NCI-H226 (cell line): ENCODE results near the gene GPC2.
"Not testable (repeated sequence)": the region's sequence is repeated elsewhere in the genome, so short reads cannot be mapped to it uniquely, and the experiment has no call there.

Experiments
- DNase-seq: peaks from one replicate; pipeline ENCODE4 v3.0.0-alpha.2; 2015

The GPC2 gene, protein sequence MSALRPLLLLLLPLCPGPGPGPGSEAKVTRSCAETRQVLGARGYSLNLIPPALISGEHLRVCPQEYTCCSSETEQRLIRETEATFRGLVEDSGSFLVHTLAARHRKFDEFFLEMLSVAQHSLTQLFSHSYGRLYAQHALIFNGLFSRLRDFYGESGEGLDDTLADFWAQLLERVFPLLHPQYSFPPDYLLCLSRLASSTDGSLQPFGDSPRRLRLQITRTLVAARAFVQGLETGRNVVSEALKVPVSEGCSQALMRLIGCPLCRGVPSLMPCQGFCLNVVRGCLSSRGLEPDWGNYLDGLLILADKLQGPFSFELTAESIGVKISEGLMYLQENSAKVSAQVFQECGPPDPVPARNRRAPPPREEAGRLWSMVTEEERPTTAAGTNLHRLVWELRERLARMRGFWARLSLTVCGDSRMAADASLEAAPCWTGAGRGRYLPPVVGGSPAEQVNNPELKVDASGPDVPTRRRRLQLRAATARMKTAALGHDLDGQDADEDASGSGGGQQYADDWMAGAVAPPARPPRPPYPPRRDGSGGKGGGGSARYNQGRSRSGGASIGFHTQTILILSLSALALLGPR

DNA sequence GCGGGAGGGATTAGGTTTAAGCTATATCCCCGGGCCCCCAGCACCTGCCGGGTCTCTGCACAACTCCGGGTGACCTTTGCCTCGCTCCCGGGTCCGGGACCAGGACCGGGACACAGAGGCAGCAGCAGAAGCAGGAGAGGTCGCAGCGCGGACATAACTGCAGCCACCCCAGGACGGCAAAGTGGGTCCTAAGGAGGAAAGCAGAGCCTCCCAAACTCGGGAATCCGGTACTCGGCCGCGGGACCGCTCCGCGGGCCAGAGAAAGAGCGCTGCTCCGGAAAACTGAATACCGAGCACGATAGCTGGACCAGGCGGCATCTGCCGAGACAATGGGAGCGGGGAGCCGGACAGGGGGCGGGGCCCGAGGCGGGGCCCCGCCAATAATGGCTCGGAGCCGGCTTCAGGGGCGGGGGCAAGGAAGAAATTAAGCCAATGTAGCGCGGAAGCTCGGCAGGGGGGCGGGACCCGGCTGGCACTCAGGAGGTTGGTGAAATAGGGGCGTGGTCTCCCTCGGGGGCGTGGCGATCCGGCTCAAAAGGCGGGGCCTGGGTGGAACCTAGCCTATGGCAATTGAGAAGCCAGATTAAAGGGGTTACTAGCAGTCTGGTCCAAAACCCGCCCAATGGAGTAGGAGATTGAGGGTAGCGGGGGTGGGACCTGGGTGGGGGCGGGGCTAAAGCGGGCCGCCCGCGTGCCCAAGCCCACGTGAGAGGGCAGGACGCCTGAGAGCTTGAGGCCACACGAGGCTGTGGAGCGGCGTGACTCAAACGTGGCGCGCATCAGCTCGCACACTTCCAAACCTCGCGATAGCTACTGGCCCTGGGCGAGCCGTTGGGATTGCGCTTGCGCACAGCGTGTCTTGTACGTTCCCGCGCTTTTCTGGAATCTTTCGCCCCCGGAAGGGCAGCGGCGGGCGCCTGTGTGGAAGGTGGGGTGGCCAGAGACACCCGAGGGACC, at the start of gene GPC2, which contains the start of gene STAG3:
Gene GPC2, minus strand, starts transcription at position 337 of the 957 bp plus-strand sequence. Its CDS starts 182 bp downstream, at position 155.
Gene STAG3, plus strand, starts transcription at position 874 of the 957 bp plus-strand sequence. CDS start 2,639 bp downstream, outside the sequence.
- peak; percentile 88 for DNase-seq

DNA sequence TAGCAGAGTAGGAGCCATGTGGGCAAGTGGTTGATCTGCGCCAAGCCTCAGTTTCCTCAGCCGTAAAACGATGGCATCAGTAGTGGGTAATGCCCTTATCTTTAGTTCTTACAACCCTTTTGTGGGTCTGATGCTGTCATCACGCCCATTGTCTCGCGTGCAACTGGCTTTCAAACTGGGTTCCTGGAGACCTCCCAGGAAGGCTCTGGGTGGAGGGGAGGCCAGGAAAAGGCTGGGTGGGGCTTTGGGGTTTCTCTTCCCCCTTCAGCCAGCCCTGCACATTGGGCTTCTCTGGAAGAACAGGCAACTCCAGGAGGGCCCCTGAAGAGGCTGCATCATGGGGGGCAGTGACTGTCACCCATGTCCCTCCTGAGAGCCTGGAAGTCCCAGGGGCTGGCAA, 47.7 kb upstream of the GPC2 start:
- not testable (repeated sequence) for DNase-seq

DNA sequence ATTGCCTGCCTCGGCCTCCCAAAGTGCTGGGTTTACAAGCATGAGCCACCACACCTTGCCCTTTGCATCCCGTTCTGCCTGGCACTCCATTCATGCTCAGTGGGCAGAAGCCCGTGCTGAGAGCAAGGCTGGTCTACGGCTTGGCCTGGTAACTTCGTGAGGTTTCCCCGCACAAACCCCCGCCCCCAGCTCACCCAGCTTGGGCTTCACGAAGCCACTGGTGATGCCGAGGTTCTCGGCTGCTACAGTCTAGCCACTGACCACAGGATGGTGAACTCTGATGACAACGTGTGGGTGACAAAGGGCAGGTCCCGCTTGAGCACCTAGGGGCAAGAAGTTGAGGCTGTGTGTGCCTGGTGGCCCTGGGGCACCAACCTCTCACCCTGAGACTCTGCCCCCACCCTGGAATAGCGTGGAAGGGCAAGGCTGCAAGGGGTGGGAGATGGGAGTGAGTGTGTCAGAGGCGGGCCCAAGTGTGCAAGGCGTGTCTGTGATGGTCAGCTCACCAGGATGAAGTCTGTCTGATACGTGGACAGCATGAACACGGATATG, 46.3 kb upstream of the GPC2 start:
- not testable (repeated sequence) for DNase-seq

DNA sequence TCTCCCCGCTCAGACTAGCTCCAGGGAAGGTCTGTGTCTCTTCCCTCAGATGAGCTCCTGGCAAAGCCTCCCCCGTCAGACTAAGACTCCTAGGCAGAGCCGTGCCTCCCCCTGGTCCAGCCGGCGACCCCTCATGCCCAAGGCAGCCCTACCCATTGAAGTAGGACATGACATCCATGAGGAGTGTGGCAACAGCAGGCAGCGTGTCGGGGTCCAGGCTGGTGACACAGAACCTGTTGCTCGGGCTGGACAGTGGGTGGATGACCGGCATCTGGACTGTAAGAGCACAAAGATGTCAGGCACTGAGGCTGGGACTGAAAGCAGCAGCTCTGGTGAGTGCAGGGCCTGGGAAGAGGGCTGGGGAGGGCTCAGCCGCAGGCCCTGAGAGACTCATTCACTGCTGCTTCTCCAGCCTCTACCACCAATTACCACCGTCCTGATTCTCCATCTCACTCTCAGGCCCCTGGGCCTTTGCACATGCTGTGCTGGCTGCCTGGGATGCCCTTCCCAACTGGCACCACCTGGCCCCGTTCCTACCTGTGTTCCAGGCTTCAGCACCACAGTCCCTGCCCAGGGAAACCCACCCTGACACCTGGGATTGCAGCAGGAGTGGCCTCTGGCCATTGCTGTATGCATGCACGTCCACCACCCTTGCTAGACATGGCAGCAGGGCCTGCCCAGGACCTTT, 45.4 kb upstream of the GPC2 start:
- DNase-seq = no peak

DNA sequence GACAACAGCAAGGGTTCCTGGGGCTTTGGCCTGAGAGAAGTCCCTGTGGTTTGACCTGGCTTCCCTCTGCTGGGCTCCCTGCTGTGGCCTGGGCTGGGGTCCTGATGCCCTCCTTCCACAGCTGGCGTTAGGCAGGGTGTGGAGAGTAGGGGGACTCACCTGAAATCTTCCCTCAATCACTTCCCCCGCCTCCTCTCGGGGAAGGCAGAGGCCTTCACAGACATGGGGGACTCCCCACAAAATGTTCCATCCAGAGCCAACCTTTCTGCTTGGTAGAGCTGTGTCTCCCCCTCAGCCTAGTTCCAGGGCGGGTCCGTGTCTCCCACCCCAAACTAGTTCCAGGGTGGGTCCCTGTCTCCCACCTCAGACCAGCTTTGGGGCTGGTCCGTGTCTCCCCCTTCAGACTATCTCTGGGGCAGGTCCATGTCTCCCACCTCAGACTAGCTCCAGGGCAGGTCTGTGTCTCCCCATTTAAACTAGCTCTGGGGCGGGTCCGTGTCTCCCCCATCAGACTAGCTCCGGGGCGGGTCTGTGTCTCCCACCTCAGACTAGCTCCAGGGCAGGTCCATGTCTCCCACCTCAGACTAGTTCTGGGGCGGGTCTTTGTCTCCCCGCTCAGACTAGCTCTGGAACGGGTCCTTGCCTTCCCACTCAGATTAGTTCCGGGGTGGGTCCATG, 44.7 kb upstream of the GPC2 start:
- no peak for DNase-seq

DNA sequence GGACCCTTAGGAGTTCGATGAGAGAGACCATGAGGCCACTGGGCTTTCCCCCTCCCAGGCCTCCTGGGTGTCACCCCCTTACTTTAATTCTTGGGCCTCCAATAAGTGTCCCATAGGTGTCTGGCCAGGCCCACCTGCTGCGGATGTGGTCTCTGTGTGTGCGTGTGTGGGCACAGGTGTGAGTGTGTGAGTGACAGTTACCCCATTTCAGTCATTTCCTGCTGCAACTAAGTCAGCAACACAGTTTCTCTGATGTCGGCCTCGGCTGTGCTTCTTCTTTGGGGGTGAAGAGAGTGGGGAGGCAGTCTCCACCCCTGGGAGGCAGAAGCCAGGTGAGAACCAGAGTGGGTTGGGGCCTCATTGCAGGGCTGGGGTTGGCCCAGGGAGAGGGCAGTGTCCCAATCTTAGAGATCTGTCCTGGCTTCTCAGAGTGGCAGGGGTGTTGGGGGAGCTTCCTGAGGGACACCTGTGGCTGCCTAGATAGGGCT, 44.1 kb upstream of the GPC2 start:
- DNase-seq = no peak

DNA sequence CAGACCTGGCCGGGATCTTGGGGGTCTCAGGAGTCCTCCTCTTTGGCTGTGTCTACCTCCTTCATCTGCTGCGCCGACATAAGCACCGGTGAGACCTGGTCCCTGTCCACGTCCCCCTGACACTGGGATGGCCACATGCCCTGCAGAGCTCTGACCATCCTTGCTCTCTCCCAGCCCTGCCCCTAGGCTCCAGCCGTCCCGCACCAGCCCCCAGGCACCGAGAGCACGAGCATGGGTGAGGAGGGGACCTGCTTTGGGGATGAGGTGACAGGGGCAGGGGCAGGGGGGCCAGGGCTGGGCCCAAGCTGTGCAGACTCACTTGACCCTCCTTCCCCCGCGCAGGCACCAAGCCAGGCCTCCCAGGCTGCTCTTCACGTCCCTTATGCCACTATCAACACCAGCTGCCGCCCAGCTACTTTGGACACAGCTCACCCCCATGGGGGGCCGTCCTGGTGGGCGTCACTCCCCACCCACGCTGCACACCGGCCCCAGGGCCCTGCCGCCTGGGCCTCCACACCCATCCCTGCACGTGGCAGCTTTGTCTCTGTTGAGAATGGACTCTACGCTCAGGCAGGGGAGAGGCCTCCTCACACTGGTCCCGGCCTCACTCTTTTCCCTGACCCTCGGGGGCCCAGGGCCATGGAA, 43.5 kb upstream of the GPC2 start:
- no peak for DNase-seq

DNA sequence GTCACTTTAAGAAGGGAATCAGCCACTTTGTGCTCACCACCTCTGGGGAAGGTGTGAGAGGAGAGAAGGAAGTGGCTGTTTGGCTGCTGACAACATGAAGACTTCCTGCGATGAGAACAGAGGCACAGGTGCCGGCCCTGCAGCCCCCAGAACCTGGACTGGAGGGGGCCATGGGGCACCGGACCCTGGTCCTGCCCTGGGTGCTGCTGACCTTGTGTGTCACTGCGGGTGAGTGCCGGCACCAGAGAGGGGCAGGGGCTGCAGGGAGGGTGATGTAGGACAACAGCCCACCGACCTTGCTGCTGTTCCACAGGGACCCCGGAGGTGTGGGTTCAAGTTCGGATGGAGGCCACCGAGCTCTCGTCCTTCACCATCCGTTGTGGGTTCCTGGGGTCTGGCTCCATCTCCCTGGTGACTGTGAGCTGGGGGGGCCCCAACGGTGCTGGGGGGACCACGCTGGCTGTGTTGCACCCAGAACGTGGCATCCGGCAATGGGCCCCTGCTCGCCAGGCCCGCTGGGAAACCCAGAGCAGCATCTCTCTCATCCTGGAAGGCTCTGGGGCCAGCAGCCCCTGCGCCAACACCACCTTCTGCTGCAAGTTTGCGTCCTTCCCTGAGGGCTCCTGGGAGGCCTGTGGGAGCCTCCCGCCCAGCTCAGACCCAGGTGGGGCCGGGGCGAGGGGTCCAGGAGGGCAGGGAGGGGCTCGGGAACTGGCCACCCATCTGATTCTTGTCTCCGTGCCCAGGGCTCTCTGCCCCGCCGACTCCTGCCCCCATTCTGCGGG, 42.8 kb upstream of the GPC2 start, which contains the start of gene PVRIG:
Gene PVRIG, plus strand, starts transcription at position 149 of the 785 bp plus-strand sequence. Its CDS starts 22 bp downstream, at position 171.
- DNase-seq = not testable (repeated sequence)

DNA sequence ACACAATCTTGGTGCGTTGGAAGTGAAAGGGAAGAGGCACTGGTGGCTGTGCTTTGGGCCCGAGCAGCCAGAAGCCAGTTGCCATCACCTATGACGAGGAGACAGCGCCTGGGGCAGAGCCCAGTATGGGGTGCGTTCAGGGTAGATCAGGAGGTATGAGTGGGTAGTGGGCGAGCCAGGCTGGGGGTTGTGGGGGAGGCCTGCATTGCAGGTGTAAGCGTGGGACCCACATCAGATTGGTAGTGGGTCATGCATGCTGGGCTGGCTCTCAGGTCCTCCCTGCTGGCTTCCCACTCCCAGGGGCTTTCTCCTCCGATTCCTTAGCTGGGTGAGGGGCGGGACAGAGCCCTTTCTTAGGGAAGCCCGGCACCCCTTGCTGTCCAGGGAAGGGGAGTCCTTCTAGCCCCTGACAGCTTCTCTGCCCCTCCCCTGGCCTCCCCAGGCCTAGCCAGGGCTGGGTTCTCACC, 42.1 kb upstream of the GPC2 start:
- DNase-seq = no peak

DNA sequence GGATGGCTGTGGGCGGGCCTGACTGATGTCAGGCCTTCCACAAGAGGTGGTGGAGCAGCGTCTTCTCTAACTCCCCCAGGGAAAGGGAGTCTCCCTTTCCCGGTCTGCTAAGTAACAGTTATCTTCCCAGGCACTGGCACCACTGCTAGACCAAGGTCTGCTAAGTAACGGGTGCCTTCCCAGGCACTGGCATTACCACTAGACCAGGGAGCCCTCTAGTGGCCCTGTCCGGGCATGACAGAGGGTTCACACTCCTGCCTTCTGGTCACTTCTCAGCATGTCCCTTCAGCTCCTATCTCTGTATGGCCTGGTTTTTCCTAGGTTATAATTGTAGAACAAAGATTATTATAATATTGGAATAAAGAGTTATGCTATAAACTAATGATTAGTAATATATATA, 40.8 kb upstream of the GPC2 start:
- DNase-seq = not testable (repeated sequence)

DNA sequence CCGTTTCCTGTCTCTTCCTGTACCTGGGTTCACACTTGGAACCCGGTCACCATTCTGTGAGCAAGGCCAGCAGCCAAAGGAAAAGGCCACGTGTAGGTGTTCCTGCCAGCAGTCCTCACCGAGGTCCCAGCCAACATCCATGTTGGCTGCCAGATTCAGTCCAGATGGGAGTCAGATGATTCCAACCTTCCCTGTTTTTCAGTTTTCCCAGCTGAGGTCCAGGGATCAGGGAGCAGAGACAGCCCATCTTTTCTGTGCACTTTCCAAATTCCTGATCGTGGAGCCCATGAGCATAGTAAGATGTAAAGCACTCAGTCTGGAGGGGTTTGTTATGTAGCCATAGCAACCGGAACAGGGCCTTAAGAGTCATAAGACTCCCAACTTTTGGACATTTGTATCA, 38.7 kb upstream of the GPC2 start:
- no peak for DNase-seq

DNA sequence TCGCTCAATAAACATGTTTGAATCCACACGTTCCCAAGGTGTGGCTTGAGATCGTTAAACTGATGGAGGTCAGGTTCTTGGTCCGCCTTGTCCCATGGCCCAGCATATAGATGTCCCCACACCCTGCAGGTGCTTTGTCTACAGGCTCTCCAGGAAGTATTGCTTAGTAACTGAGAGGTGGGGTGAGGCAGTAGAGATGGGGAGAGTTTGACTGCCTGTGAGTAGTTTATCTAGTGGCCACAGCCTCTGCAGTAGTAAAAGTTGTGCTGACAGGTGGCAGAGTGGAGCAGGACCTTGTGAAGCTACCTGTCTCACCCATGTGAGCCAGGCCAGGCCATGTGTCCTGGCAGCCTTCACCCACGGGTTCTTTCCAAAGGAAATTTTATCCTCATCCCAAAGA, 37.2 kb upstream of the GPC2 start:
- not testable (repeated sequence) for DNase-seq

DNA sequence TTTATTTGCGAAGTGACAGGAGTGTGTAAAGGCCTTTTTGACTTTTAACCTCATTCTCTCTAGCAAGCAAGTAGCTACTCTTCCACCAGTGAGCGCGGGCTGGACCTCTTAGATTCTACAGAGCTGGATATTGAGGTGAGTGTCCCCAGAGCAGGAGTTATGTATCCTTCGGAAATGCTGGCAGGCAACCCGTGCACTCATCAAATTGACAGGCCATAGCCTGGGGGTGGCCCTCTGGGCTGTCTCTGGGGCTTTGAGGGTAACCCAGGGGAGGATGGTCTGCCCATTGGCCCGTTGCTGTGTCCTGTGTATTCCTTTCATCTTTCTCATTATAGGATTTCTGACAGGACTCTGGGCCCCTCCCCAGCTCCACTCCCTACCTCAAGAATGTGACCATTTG, 36.5 kb upstream of the GPC2 start:
- DNase-seq = no peak

DNA sequence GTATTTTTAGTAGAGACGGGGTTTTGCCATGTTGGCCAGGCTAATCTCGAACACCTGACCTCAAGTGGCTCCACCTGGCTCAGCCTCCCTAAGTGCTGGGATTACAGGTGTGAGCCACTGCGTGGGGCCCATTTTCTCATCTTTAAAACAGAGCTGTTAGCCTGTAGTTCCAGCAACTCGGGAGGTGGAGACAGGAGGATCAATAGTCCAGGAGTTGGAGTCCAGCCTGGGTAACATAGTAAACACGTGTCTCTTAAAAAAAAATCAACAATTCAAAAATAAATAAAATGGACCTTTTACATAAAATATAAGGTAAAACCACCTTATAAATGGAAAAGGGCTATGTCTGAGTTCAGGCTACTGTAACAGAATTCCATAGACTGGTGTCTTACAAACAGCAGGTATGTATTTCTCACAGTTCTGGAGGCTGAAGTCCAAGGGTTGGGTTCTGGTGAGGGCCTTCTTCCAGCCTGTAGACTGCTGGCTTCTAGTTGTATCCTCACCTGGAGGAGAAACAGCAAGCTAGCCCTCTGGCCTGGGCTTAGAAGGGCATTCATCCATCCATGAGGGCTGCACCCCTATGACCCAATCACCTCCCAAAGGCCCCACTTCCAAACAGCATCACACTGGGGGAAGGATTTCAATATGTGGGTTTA, 35.6 kb upstream of the GPC2 start:
- DNase-seq = no peak

DNA sequence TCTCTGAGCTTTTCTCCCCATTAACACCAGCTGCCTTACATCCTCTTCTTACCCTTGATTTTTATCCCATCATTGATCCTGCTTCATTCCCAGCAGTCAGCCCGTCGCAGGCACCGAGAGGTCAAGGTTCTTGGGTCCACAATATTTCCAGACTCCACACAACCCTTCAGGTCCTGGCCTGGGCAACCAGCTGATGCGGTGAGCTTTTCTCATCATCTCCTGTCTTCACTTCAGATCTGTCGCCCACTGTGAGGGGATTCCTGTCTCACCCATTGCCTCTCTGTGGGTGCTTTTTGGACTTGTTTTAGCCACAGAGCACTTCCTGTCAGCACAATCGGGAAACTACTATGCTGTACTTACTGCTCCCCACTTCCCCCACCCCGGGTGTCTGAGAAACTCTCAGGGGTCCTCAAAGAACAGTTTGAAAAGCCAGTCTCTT, 34.2 kb upstream of the GPC2 start:
- no peak for DNase-seq

DNA sequence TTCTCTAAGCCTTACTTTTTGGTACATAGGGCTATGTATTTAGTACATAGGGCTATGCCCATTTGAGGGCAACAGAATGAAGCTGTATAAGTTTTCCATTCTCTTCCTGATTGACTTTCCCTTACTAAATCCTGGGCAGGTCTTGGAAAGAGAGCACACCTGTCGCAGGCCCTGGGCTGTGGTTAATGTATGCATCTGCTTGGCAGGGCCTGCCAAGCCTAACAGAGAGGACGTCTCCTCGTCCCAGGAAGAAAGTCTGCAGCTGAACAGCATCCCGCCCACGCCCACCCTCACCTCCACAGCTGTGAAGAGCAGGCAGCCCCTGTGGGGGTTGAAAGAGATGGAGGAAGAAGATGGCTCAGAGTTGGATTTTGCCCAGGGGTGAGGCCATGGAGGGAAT, 33.6 kb upstream of the GPC2 start:
- no peak for DNase-seq

DNA sequence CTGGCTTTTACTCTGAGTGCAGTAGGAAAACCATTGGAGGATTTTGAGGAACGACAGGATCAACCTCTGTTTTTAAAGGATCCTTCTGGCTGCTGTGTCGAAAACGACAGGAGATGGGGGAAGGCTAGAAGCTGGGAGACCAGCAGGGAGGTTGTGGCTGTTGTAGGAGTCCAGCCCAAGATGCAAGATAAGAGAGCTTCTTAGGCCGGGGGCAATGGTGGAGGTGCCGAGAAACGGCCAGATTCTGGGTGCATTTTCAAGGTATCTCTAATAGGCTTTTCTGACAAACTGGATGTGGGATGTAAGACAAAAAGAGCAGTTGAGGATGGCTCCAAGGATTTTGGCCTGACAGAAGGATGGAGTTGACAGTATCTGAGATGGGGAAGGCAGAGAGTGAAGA, 32.3 kb upstream of the GPC2 start:
- no peak for DNase-seq

DNA sequence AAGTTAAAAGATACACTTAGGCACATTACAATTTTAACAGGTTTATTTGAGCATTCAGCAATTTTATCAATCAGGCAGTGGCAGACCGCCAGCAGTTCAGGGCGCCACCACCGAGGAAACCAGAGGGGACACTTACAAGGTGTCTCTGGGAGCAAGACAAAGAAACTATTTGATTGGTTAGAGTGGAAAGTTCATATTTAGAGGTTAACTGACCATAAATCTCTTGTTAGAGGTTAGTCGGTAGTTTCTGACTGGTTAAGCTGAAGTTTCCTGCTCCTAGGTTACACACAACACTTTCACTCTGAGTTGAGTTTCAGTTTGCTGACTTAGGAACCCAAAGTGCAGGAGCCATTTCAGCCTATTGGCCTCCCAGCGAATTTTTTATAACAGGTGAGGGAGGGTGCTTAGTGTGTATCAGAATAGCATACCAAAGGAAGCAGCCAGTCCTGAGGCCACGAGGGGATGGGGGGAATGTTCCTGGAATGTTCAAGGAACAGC, 31.8 kb upstream of the GPC2 start:
- DNase-seq = no peak

DNA sequence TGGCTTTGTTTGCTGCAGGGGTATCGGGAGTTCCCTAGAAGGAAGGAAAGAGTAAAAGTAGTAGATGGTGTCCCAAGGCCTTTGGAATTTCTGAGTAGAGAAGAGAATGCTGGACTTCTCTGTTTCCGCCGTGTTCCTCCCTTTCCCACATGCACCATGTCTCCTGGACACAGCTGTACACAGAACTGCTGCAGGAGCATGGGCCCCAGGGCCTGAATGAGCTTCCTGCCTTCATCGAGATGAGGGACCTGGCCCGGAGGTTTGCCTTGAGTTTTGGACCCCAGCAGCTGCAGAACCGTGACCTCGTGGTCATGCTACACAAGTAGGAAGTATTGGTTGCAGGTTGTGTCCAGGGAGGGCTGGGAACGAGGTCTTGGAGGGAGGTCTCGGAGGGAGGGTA, 27.3 kb upstream of the GPC2 start:
- no peak for DNase-seq
